GM12865 (cell line): Measurements from ENCODE around the gene PITPNM3.

Source experiments
- DNase-seq: peaks from one replicate; pipeline ENCODE4 v3.0.0; 2010; ENCODE audit warnings: low read depth
- H3K4me3 ChIP-seq: 2 replicates; pipeline ENCODE4 v1.5.1; 2011; ENCODE audit warnings: mild to moderate bottlenecking, low read depth, low read length, control low read depth
- TF ChIP-seq, protein P1 (sequence below): IDR thresholded peaks from 2 replicates; pipeline ENCODE4 v1.5.1; 2011; ENCODE audit warnings: low read length, control low read depth, low read depth, inconsistent platforms; ENCODE audit not compliant: insufficient read depth; ENCODE audit errors: missing control alignments

PITPNM3 gene

GRCh38 chr17:6460531-6461161 lies 95.7 kb downstream of the PITPNM3 start:
- peak; percentile 15 for DNase-seq
- TF ChIP-seq, protein P1, sequence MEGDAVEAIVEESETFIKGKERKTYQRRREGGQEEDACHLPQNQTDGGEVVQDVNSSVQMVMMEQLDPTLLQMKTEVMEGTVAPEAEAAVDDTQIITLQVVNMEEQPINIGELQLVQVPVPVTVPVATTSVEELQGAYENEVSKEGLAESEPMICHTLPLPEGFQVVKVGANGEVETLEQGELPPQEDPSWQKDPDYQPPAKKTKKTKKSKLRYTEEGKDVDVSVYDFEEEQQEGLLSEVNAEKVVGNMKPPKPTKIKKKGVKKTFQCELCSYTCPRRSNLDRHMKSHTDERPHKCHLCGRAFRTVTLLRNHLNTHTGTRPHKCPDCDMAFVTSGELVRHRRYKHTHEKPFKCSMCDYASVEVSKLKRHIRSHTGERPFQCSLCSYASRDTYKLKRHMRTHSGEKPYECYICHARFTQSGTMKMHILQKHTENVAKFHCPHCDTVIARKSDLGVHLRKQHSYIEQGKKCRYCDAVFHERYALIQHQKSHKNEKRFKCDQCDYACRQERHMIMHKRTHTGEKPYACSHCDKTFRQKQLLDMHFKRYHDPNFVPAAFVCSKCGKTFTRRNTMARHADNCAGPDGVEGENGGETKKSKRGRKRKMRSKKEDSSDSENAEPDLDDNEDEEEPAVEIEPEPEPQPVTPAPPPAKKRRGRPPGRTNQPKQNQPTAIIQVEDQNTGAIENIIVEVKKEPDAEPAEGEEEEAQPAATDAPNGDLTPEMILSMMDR, result no peak
- H3K4me3 ChIP-seq, result no peak overlapping the region

GRCh38 chr17:6458460-6458950 lies 97.8 kb downstream of the PITPNM3 start:
- TF ChIP-seq, protein P1, result no peak
- H3K4me3 ChIP-seq, result no peak overlapping the region
- DNase-seq, result no peak

DNA sequence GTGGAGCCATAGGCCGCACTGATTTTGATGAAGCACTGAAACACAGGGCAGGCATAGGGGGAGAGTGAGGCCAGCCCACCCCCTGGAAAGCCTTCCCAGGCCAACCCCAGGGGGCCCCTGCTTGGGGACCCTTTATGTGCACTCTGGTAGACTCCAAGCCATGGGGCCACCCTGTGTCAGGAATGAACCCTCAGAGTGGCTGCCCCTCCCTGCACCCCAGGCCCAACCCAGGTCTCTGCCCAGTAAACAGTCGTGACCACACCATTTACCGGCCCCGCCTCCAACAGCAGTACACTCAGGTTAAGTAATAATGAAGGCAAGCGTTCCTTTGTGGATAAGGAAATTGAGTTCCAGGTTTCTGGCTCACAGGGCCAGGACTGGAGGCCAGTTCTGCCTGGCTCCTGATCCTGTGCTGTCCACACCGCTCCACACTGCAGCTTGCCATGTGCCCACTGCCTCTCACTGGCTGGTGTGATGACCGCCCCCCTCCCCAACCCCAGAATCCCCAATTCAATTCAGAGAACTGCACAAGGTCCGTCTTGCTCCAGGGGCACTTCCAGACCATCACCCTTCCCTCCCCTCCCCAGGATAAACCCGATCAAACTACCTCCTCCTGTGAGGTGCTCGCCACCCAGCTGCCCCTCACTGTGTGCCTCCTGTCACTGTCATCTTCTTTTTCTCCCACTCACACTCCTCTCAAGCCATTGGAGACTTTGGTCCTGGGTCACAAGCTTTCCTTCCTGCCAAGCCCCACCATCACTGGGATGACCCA lies 98.5 kb downstream of the PITPNM3 start:
- H3K4me3 ChIP-seq, result no peak overlapping the region
- TF ChIP-seq, protein P1, result no peak
- no peak for DNase-seq

GRCh38 chr17:6456914-6457687 lies 99.3 kb downstream of the PITPNM3 start:
- TF ChIP-seq, protein P1, result no peak
- no peak overlapping the region for H3K4me3 ChIP-seq
- no peak for DNase-seq

GRCh38 chr17:6456321-6456720 lies 100.0 kb downstream of the PITPNM3 start:
- no peak overlapping the region for H3K4me3 ChIP-seq
- TF ChIP-seq, protein P1, result no peak
- no peak for DNase-seq

GRCh38 chr17:6455321-6455705 lies 101.0 kb downstream of the PITPNM3 start:
- peak; percentile 44 for DNase-seq
- H3K4me3 ChIP-seq, result no peak overlapping the region
- TF ChIP-seq, protein P1, result no peak
